K562 (cell line): ENCODE measurements around the gene KLHL29. TPM values are rescaled to one million over a fixed set of nuclear protein-coding genes. Genes with fewer than 3 reads are reported as not detected.

ENCODE experiments used
- ATAC-seq: fragments of 200-7000 bp; cut with Tn5 transposase; 3 replicates; pipeline ENCODE4 v1.9.1; 2020; ENCODE audit warnings: moderate library complexity
- BruUV-seq: library from RNA; stranded (reverse); fragments of 400-500 nt; replicated peaks from 2 replicates; lab custom pipeline; 2021; lab: Mats Ljungman, UMichigan
- CTCF ChIA-PET: fragments of 300-600 bp; formaldehyde crosslinking; extraction: SDS; loops from one replicate; lab custom pipeline; 2021; ENCODE audit warnings: low intra/inter-chr PET ratio; lab: Yijun Ruan, JAX
- POLR2A ChIA-PET: fragments of 300-600, 350-650 bp; sonication (Branson Sonifier 250); formaldehyde crosslinking; extraction: SDS; loops from one replicate; lab custom pipeline; 2021; ENCODE audit warnings: antibody characterized with exemption, inconsistent platforms; lab: Yijun Ruan, JAX
- DNase-seq, 4 experiments: peaks; one replicate each; pipeline versions ENCODE4 v3.0.0 to v3.0.0-alpha.2; 2011 to 2018; ENCODE audit warnings: low spot score in 3 of 4, mixed read lengths in 3 of 4; ENCODE audit errors: extremely low read depth in 1 of 4
- FAIRE-seq: peaks from 2 replicates; lab custom pipeline; 2011; peaks lifted over from hg19 to GRCh38; lab: Jason Lieb, UNC
- H2AFZ ChIP-seq: 2 replicates; pipeline ENCODE4 v1.6.0; 2011; ENCODE audit warnings: low read depth, low read length, control low read depth, inconsistent platforms
- H3K27ac ChIP-seq: fragments of 200-600 bp; 3 replicates; pipeline ENCODE4 v1.8.0; 2011; ENCODE audit warnings: low read depth, mild to moderate bottlenecking, control low read depth, inconsistent platforms, low read length, moderate library complexity, mixed read lengths; ENCODE audit errors: extremely low read depth
- H3K27me3 ChIP-seq, 2 experiments: fragments of 300-600 bp in 1 of 2; 2 replicates in 1 of 2; 3 replicates in 1 of 2; pipeline versions ENCODE4 v1.6.0 to v1.8.0; 2011; ENCODE audit warnings: inconsistent platforms in 2 of 2, low read length in 2 of 2, mild to moderate bottlenecking in 1 of 2, mixed read lengths in 1 of 2, moderate library complexity in 1 of 2; ENCODE audit not compliant: control insufficient read depth in 2 of 2, insufficient read depth in 2 of 2
- H3K36me3 ChIP-seq: fragments of 300-600 bp; 3 replicates; pipeline ENCODE4 v1.8.0; 2011; ENCODE audit warnings: mild to moderate bottlenecking, low read length, inconsistent platforms; ENCODE audit not compliant: control insufficient read depth, insufficient read depth
- H3K4me1 ChIP-seq, 2 experiments: fragments of 200-600 bp in 1 of 2; replicated peaks in 1 of 2; 2 replicates in 1 of 2; 3 replicates in 1 of 2; pipeline versions ENCODE4 v1.5.1 to v1.8.0; 2011; ENCODE audit warnings: inconsistent platforms in 2 of 2, low read length in 2 of 2, mild to moderate bottlenecking in 1 of 2, mixed read lengths in 1 of 2, moderate library complexity in 1 of 2; ENCODE audit not compliant: control insufficient read depth in 2 of 2, insufficient read depth in 2 of 2
- H3K4me2 ChIP-seq: 2 replicates; pipeline ENCODE4 v1.6.1; 2011; ENCODE audit warnings: low read length, control low read depth, inconsistent platforms, mixed read lengths; ENCODE audit not compliant: insufficient read depth
- H3K4me3 ChIP-seq: fragments of 200-600 bp; sonication (generic), shearing (Covaris generic); 2 replicates; pipeline ENCODE4 v1.5.1; 2016; ENCODE audit warnings: control low read depth, inconsistent platforms
- H3K79me2 ChIP-seq: fragments of 200-600 bp; 3 replicates; pipeline ENCODE4 v1.8.0; 2011; ENCODE audit warnings: low read length, inconsistent platforms; ENCODE audit not compliant: control insufficient read depth, insufficient read depth
- H3K9ac ChIP-seq, 2 experiments: 2 replicates each; pipeline versions ENCODE4 v1.6.0 to v1.6.1; 2011; ENCODE audit warnings: low read depth in 2 of 2, low read length in 2 of 2, control low read depth in 1 of 2, inconsistent platforms in 1 of 2, mild to moderate bottlenecking in 1 of 2, mixed read lengths in 1 of 2; ENCODE audit not compliant: insufficient read depth in 1 of 2
- H3K9me1 ChIP-seq: one replicate; pipeline ENCODE4 v1.6.0; 2011; ENCODE audit warnings: inconsistent platforms, mild to moderate bottlenecking, low read length, moderate library complexity; ENCODE audit not compliant: control insufficient read depth, insufficient read depth
- H3K9me3 ChIP-seq: replicated peaks from 2 replicates; pipeline ENCODE4 v1.5.1; 2011; ENCODE audit warnings: low read depth, low read length, inconsistent platforms; ENCODE audit not compliant: control insufficient read depth, insufficient read depth
- H4K20me1 ChIP-seq: replicated peaks from 2 replicates; pipeline ENCODE4 v1.6.1; 2011; ENCODE audit warnings: low read length, inconsistent platforms, mixed read lengths; ENCODE audit not compliant: control insufficient read depth, insufficient read depth
- CREBBP ChIP-seq: IDR thresholded peaks from one replicate; pipeline ENCODE4 v1.6.1; 2012; ENCODE audit warnings: low read depth, mild to moderate bottlenecking, control low read depth, inconsistent platforms, low read length
- EHMT2 ChIP-seq: fragments of 450-650 bp; IDR thresholded peaks from 2 replicates; pipeline ENCODE4 v1.6.1; 2018; ENCODE audit warnings: antibody characterized with exemption
- HMG20B ChIP-seq: fragments of 250-450 bp; sonication (Bioruptor Pico); IDR thresholded peaks from 2 replicates; pipeline ENCODE4 v1.5.0; 2021; ENCODE audit warnings: mild to moderate bottlenecking
- KLF16 ChIP-seq: IDR thresholded peaks from 2 replicates; pipeline ENCODE4 v1.6.1; 2016; ENCODE audit warnings: antibody characterized with exemption
- NFIC ChIP-seq: fragments of 450-650 bp; IDR thresholded peaks from 2 replicates; pipeline ENCODE4 v1.6.1; 2017; ENCODE audit warnings: mild to moderate bottlenecking, inconsistent platforms
- PYGO2 ChIP-seq: fragments of 450-650 bp; IDR thresholded peaks from 2 replicates; pipeline ENCODE4 v1.6.1; 2016; ENCODE audit warnings: mild to moderate bottlenecking, missing genetic modification characterization, moderate library complexity, missing compliant biosample characterization
- SRSF7 ChIP-seq: fragments of 200-400 bp; formaldehyde crosslinking; optimal IDR thresholded peaks from 2 replicates; pipeline ENCODE3; 2017; ENCODE audit warnings: mild to moderate bottlenecking, low read depth, low read length
- ZNF274 ChIP-seq: IDR thresholded peaks from 2 replicates; pipeline ENCODE4 v1.6.1; 2011; ENCODE audit warnings: low read depth, mild to moderate bottlenecking, low read length, moderate library complexity, borderline replicate concordance
- WGBS: fragments of 100-300 bp; shearing (Covaris generic); methylation state at CpG from one replicate; pipeline ENCODE4 v1.1.6; 2016; ENCODE audit warnings: low coverage, mixed read lengths; ENCODE audit not compliant: insufficient coverage; ENCODE audit errors: missing lambda C conversion rate; 5-methylcytosine and 5-hydroxymethylcytosine counted together
- in situ Hi-C: fragments of 300-500 bp; cut with MboI; formaldehyde crosslinking; loops from 4 replicates; pipeline ENCODE4 v1.15.0; 2018; ENCODE audit warnings: inconsistent platforms, mixed read lengths
- intact Hi-C: fragments of 100-400 bp; cut with micrococcal nuclease; formaldehyde crosslinking; loops from 2 replicates; pipeline ENCODE4 v1.14.2; 2022
- polyA plus RNA-seq, 8 experiments: library from polyadenylated mRNA; depleted of rRNA in 4 of 8; stranded (reverse) in 5 of 8; unstranded in 3 of 8; fragments of >200 nt; fragmentation: Nextera tagmentation in 2 of 8; fragmentation: Illumina TruSeq in 1 of 8; extraction: Ambion mirVana in 2 of 8; extraction: Trizol in 1 of 8; gene quantifications; 2 replicates each; pipeline versions ENCODE4 v1.2.1 to v1.2.3, GENCODE V29; 2011 to 2014; ENCODE audit warnings: inconsistent platforms in 1 of 8, missing spikeins in 1 of 8
- total RNA-seq, 7 experiments: library from RNA; depleted of rRNA in 6 of 7; stranded (reverse); fragments of >200 nt in 6 of 7; fragmentation: Illumina TruSeq in 2 of 7; extraction: Trizol in 2 of 7; gene quantifications; 2 replicates each; pipeline versions ENCODE4 v1.2.1 to v1.2.3, GENCODE V29; 2011 to 2021; ENCODE audit warnings: low replicate concordance in 1 of 7
- TF ChIP-seq, protein P1 (sequence below), 3 experiments: IDR thresholded peaks in 2 of 3; conservative IDR thresholded peaks in 1 of 3; 2 replicates each; pipeline ENCODE4 v1.5.1; 2011 to 2012; ENCODE audit warnings: low read length in 3 of 3, mild to moderate bottlenecking in 3 of 3, control low read depth in 2 of 3, improper control_type of control experiment in 1 of 3, inconsistent platforms in 1 of 3, low read depth in 1 of 3, mixed read lengths in 1 of 3, moderate library complexity in 1 of 3; ENCODE audit not compliant: insufficient read depth in 2 of 3

Gene KLHL29
- total and polyA plus RNA-seq, 9 of the 15 experiments (the other 6 are each of a cell fraction or from before 2014, with no cell fraction given) = 0.03 to 0.31 (median 0.08) TPM; not detected in 1

DNA sequence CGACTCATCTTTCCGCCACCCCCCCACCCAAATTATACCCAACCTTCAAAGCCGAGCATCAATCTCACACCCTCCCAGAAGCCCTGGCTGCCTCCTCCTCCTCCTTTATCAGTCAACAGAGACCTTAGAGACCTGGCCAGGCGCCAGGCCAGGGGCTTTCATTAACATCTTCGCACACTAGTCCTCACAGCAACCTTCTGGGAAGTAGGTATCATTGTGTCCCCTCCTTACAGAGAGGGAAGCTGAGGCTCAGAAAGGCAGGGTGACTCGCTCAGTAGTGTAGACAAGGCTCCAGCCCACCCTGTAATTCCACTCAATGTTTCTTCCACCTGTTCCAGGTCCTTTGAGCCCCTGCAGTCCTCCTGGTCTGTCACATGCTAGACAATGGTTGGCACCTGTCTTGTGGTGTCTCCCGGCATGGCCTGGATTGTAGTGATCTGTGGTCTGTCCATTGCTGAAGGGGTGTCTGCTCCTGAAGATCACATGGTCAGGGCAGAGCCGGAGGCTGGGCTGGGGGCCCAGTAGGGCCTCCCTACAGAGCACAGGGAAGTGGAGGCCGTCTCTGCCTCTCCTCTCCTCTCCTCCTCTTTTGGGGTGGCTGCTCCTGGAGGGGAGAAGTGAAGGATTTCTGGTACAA, 36.0 kb downstream of the KLHL29 start:
- DNase-seq (peak in 1 of 4 experiments; percentile 7), ATAC-seq (no peak; the same call in 1 of the 3 replicates), FAIRE-seq (no peak)
- 3% methylated on average over 7 of the region's 9 CpGs for WGBS
- H3K36me3 ChIP-seq = no peaks in the 10 kb centered on the region
- H3K4me3 ChIP-seq = no peak overlapping the region
- POLR2A ChIA-PET = no interaction called here
- H4K20me1 ChIP-seq = no peaks in the 10 kb centered on the region
- no peaks in the 10 kb centered on the region; the same call in 1 of the 2 replicates for H3K9me3 ChIP-seq
- H3K27me3 ChIP-seq = peaks cover 11 to 65% of the 10 kb centered on the region in 2 experiments
- H3K9me1 ChIP-seq = no peaks in the 10 kb centered on the region
- BruUV-seq = no TSS peak
- no peak overlapping the region for H2AFZ ChIP-seq
- H3K79me2 ChIP-seq = no peaks in the 10 kb centered on the region
- H3K9ac ChIP-seq = no peak overlapping the region
- peaks cover 4 to 12% of the 10 kb centered on the region in 2 experiments; a peak in 4 of 5 replicates for H3K4me1 ChIP-seq
- no peak overlapping the region for H3K27ac ChIP-seq
- no peak for TF ChIP-seq HMG20B (CRISPR knock-in tag)
- peak; percentile 52 for TF ChIP-seq NFIC
- intact Hi-C loops (no loop called here), in situ Hi-C loops (no loop called here)
- no peak overlapping the region for H3K4me2 ChIP-seq
- CTCF ChIA-PET = no interaction called here

DNA sequence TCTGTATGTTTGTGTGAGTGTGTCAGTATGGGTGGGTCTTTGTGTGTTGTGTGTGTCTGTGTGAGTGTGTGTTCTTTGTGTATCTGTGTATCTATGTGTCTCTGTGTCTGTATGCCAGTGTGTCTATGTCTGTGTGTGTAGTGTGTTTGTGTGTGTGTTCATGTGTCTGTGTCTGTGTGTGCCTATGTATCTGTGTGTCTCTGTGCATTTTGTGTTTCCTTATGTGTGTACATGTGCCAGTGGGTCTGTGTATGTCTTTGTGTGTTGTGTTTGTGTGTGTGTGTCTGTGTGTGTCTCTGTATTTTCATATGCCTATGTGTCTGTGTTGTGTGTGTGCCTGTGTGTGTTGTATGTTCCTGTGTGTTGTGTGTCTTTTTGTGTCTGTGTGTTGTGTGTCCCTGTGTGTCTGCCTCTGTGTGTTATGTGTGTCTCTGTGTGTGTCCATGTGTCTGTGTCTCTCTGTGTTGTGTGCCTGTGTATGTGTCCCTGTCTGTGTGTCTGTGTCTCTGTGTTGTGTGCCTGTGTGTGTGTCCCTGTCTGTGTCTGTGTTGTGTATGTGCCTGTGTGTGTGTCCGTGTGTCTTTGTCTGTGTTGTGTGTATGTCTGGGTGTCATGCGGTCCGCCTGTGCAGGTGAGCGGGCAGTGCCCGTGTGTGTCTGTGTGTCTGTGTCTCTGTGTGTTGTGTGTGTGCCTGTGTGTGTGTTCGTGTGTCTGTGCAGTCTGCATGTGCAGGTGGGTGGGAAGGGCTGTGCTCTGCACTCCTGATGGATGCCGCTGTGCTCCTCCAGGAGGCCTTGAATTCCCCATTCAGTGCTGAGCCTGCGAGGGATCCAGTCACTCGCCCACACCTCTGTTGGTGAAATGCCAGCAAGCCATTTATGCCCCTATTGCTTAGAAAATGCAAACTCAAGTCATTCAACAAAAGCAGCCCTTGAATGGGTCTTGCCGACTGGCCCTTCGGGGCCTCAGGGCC, 37.4 kb downstream of the KLHL29 start:
- TF ChIP-seq EHMT2 (no peak), CREBBP (no peak), ZNF274 (no peak), SRSF7 (no peak), KLF16 (no peak), PYGO2 (tag) (no peak)
- TF ChIP-seq, protein P1, sequence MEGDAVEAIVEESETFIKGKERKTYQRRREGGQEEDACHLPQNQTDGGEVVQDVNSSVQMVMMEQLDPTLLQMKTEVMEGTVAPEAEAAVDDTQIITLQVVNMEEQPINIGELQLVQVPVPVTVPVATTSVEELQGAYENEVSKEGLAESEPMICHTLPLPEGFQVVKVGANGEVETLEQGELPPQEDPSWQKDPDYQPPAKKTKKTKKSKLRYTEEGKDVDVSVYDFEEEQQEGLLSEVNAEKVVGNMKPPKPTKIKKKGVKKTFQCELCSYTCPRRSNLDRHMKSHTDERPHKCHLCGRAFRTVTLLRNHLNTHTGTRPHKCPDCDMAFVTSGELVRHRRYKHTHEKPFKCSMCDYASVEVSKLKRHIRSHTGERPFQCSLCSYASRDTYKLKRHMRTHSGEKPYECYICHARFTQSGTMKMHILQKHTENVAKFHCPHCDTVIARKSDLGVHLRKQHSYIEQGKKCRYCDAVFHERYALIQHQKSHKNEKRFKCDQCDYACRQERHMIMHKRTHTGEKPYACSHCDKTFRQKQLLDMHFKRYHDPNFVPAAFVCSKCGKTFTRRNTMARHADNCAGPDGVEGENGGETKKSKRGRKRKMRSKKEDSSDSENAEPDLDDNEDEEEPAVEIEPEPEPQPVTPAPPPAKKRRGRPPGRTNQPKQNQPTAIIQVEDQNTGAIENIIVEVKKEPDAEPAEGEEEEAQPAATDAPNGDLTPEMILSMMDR (IDR thresholded peaks at IDR 0.05 in 2 of 3, conservative IDR thresholded peaks at IDR 0.05 in 1 of 3; ENCODE audit: insufficient read depth in 2 of 3, low read depth in 1 of 3, low read length in 3 of 3) = no peak
- POLR2A ChIA-PET = no interaction called here
- CTCF ChIA-PET = no interaction called here
- no peak overlapping the region for H3K27ac ChIP-seq
- DNase-seq (no peak), ATAC-seq (no peak), FAIRE-seq (peak; percentile 42)
- H3K4me3 ChIP-seq = no peak overlapping the region
- WGBS = 13% methylated on average over 11 of the region's 11 CpGs
- no peak overlapping the region for H3K4me2 ChIP-seq
- no peaks in the 10 kb centered on the region for H4K20me1 ChIP-seq
- H3K79me2 ChIP-seq = no peaks in the 10 kb centered on the region
- no peak overlapping the region for H2AFZ ChIP-seq
- no TSS peak for BruUV-seq
- in situ Hi-C loops (no loop called here), intact Hi-C loops (no loop called here)
- H3K4me1 ChIP-seq = peaks cover 4 to 12% of the 10 kb centered on the region in 2 experiments; a peak in 4 of 5 replicates
- H3K36me3 ChIP-seq = no peaks in the 10 kb centered on the region
- H3K9me3 ChIP-seq = no peaks in the 10 kb centered on the region; the same call in 1 of the 2 replicates
- H3K9me1 ChIP-seq = no peaks in the 10 kb centered on the region
- no peak overlapping the region for H3K9ac ChIP-seq
- peaks cover 15 to 74% of the 10 kb centered on the region in 2 experiments for H3K27me3 ChIP-seq
